ENCODE results near the gene CLDN14.

GRCh38 chr21:36506482-36506881 lies 26.6 kb upstream of the CLDN14 start:
- TF ChIP-seq CTCF (IDR thresholded peaks at IDR 0.05) = no peak
- no peak for TF ChIP-seq POLR2A (IDR thresholded peaks at IDR 0.05)
